H1 (cell line): Measurements from ENCODE around the gene FAM53B. TPM values are rescaled to one million over a fixed set of nuclear protein-coding genes. Genes with fewer than 3 reads are reported as not detected.

Experiments used
- CTCF ChIA-PET: fragments of 300-600 bp; sonication (Branson Sonifier 250); formaldehyde crosslinking; loops from one replicate; lab custom pipeline; 2021; ENCODE audit not compliant: partially characterized antibody; lab: Charles Lee
- POLR2A ChIA-PET: fragments of 300-600 bp; sonication (Branson Sonifier 250); formaldehyde crosslinking; loops from one replicate; lab custom pipeline; 2021; ENCODE audit warnings: inconsistent platforms; ENCODE audit not compliant: partially characterized antibody; lab: Charles Lee
- DNase-seq, 2 experiments: peaks; one replicate each; pipeline versions ENCODE4 v3.0.0 to v3.0.0-alpha.2; 2010 to 2022; ENCODE audit warnings: low spot score in 2 of 2, low read depth in 1 of 2, mixed read lengths in 1 of 2
- FAIRE-seq: peaks from 2 replicates; lab custom pipeline; 2011; peaks lifted over from hg19 to GRCh38; lab: Jason Lieb, UNC
- H2AFZ ChIP-seq: 2 replicates; pipeline ENCODE4 v1.8.1; 2012; ENCODE audit warnings: low read length, inconsistent platforms
- H2AK5ac ChIP-seq: 2 replicates; pipeline ENCODE4 v1.6.1; 2013; ENCODE audit warnings: low read depth, low read length
- H2BK120ac ChIP-seq: replicated peaks from 2 replicates; pipeline ENCODE3; 2013; ENCODE audit warnings: low read depth, low read length, inconsistent platforms
- H2BK12ac ChIP-seq: 2 replicates; pipeline ENCODE4 v1.6.1; 2013; ENCODE audit warnings: low read depth, low read length
- H2BK15ac ChIP-seq: 2 replicates; pipeline ENCODE4 v1.6.1; 2013; ENCODE audit warnings: low read length
- H2BK20ac ChIP-seq: 2 replicates; pipeline ENCODE4 v1.6.1; 2013; ENCODE audit warnings: low read length
- H2BK5ac ChIP-seq: 2 replicates; pipeline ENCODE4 v1.6.1; 2013; ENCODE audit warnings: low read depth, low read length
- H3K14ac ChIP-seq: 2 replicates; pipeline ENCODE4 v1.6.1; 2013; ENCODE audit warnings: inconsistent platforms; ENCODE audit not compliant: insufficient read length
- H3K18ac ChIP-seq: 2 replicates; pipeline ENCODE4 v1.6.1; 2013; ENCODE audit warnings: low read length; ENCODE audit errors: extremely low read depth
- H3K23ac ChIP-seq: 2 replicates; pipeline ENCODE4 v1.6.1; 2013; ENCODE audit warnings: inconsistent platforms; ENCODE audit not compliant: insufficient read length
- H3K23me2 ChIP-seq: 2 replicates; pipeline ENCODE4 v1.6.1; 2013; ENCODE audit warnings: low read depth, low read length
- H3K27ac ChIP-seq: 2 replicates; pipeline ENCODE4 v1.6.1; 2011; ENCODE audit warnings: low read depth, low read length, inconsistent platforms
- H3K27me3 ChIP-seq, 4 experiments: replicated peaks in 1 of 4; 1 replicate in 1 of 4; 2 replicates in 3 of 4; pipeline versions ENCODE4 v1.6.1 to v1.8.1; 2011 to 2013; ENCODE audit warnings: low read length in 3 of 4, mild to moderate bottlenecking in 3 of 4, inconsistent platforms in 2 of 4, mixed read lengths in 2 of 4, moderate library complexity in 1 of 4; ENCODE audit not compliant: control insufficient read depth in 3 of 4, insufficient read depth in 3 of 4; ENCODE audit errors: extremely low read depth in 1 of 4
- H3K36me3 ChIP-seq, 4 experiments: 2 replicates each; pipeline versions ENCODE4 v1.6.1 to v1.8.1; 2011 to 2013; ENCODE audit warnings: mild to moderate bottlenecking in 4 of 4, low read length in 3 of 4, moderate library complexity in 2 of 4, control low read depth in 1 of 4, inconsistent platforms in 1 of 4; ENCODE audit not compliant: insufficient read depth in 4 of 4, control insufficient read depth in 2 of 4
- H3K4ac ChIP-seq: replicated peaks from 2 replicates; pipeline ENCODE3; 2013; ENCODE audit warnings: low read length, low read depth, mixed read lengths, inconsistent platforms; ENCODE audit not compliant: insufficient read length
- H3K4me1 ChIP-seq, 4 experiments: replicated peaks in 1 of 4; 1 replicate in 1 of 4; 2 replicates in 3 of 4; pipeline versions ENCODE4 v1.6.1 to v1.8.1; 2011 to 2013; ENCODE audit warnings: low read length in 3 of 4, inconsistent platforms in 2 of 4, mixed read lengths in 1 of 4; ENCODE audit not compliant: insufficient read depth in 4 of 4, control insufficient read depth in 3 of 4
- H3K4me2 ChIP-seq, 2 experiments: 2 replicates each; pipeline versions ENCODE4 v1.6.1 to v1.8.1; 2011 to 2013; ENCODE audit warnings: low read depth in 2 of 2, low read length in 2 of 2, control low read depth in 1 of 2, inconsistent platforms in 1 of 2, mild to moderate bottlenecking in 1 of 2; ENCODE audit not compliant: insufficient read depth in 1 of 2
- H3K4me3 ChIP-seq, 4 experiments: fragments of 200-600, 300-600 bp in 1 of 4; sonication (generic), shearing (Covaris generic), sonication (Bioruptor Twin) in 1 of 4; 2 replicates each; pipeline versions ENCODE4 v1.5.1 to v1.8.1; 2011 to 2016; ENCODE audit warnings: low read length in 4 of 4, low read depth in 3 of 4, control low read depth in 2 of 4, inconsistent platforms in 2 of 4, mild to moderate bottlenecking in 2 of 4, mixed read lengths in 1 of 4, moderate library complexity in 1 of 4; ENCODE audit not compliant: insufficient read depth in 2 of 4; ENCODE audit errors: extremely low read depth in 1 of 4
- H3K56ac ChIP-seq: replicated peaks from 2 replicates; pipeline ENCODE3; 2013; ENCODE audit warnings: low read depth, mild to moderate bottlenecking, mixed read lengths, low read length, inconsistent platforms; ENCODE audit not compliant: insufficient read length
- H3K79me1 ChIP-seq: 2 replicates; pipeline ENCODE4 v1.6.1; 2013; ENCODE audit warnings: low read depth, low read length, control low read depth
- H3K79me2 ChIP-seq, 2 experiments: 2 replicates each; pipeline versions ENCODE4 v1.6.1 to v1.8.1; 2012 to 2013; ENCODE audit warnings: low read length in 2 of 2, mild to moderate bottlenecking in 2 of 2, inconsistent platforms in 1 of 2; ENCODE audit not compliant: insufficient read depth in 2 of 2, control insufficient read depth in 1 of 2
- H3K9ac ChIP-seq, 4 experiments: replicated peaks in 1 of 4; 1 replicate in 1 of 4; 2 replicates in 3 of 4; pipeline versions ENCODE4 v1.6.1 to v1.8.1; 2011 to 2013; ENCODE audit warnings: low read depth in 3 of 4, low read length in 3 of 4, control low read depth in 2 of 4, mild to moderate bottlenecking in 2 of 4, moderate library complexity in 2 of 4, inconsistent platforms in 1 of 4; ENCODE audit errors: extremely low read depth in 1 of 4
- H3K9me3 ChIP-seq, 2 experiments: 2 replicates each; pipeline versions ENCODE4 v1.6.1 to v1.8.1; 2012 to 2013; ENCODE audit warnings: mild to moderate bottlenecking in 2 of 2, moderate library complexity in 2 of 2, control low read depth in 1 of 2, inconsistent platforms in 1 of 2, low read depth in 1 of 2, low read length in 1 of 2, mixed read lengths in 1 of 2; ENCODE audit not compliant: insufficient read depth in 2 of 2
- H4K20me1 ChIP-seq, 2 experiments: replicated peaks in 1 of 2; 2 replicates each; pipeline versions ENCODE3 to v1.8.1; 2011 to 2013; ENCODE audit warnings: inconsistent platforms in 2 of 2, low read length in 2 of 2, mild to moderate bottlenecking in 1 of 2; ENCODE audit not compliant: insufficient read depth in 2 of 2, control insufficient read depth in 1 of 2
- H4K5ac ChIP-seq: 2 replicates; pipeline ENCODE4 v1.6.1; 2013; ENCODE audit warnings: low read length, low read depth, mixed read lengths, inconsistent platforms; ENCODE audit not compliant: insufficient read length
- H4K8ac ChIP-seq: 2 replicates; pipeline ENCODE4 v1.8.0; 2013; ENCODE audit warnings: mild to moderate bottlenecking, moderate library complexity, low read length, inconsistent platforms; ENCODE audit not compliant: insufficient read depth; ENCODE audit errors: extremely low read depth
- H4K91ac ChIP-seq: replicated peaks from 2 replicates; pipeline ENCODE3; 2013; ENCODE audit warnings: low read length, mixed read lengths, inconsistent platforms; ENCODE audit not compliant: insufficient read length
- BCL11A ChIP-seq, 2 experiments: IDR thresholded peaks; one replicate each; pipeline ENCODE4 v1.6.1; 2011; ENCODE audit warnings: low read depth in 2 of 2, low read length in 2 of 2, mild to moderate bottlenecking in 2 of 2
- BRCA1 ChIP-seq: IDR thresholded peaks from 2 replicates; pipeline ENCODE4 v1.6.1; 2012; ENCODE audit warnings: low read depth, low read length, improper control_type of control experiment
- CBX8 ChIP-seq: fragments of 300-800, 300-1000 bp; sonication (generic); IDR thresholded peaks from 2 replicates; pipeline ENCODE4 v1.7.1; 2016; ENCODE audit warnings: low read depth, low read length, borderline replicate concordance
- CHD2 ChIP-seq: IDR thresholded peaks from 2 replicates; pipeline ENCODE4 v1.6.1; 2012; ENCODE audit warnings: low read length, improper control_type of control experiment
- EZH2 ChIP-seq: fragments of 200-600 bp; sonication (generic); IDR thresholded peaks from 2 replicates; pipeline ENCODE4 v1.7.1; 2012; ENCODE audit warnings: low read depth, mild to moderate bottlenecking, moderate library complexity, low read length, inconsistent platforms; ENCODE audit not compliant: severe bottlenecking
- HDAC2 ChIP-seq, 2 experiments: fragments of 300-600 bp in 1 of 2; sonication (generic) in 1 of 2; IDR thresholded peaks; 2 replicates each; pipeline ENCODE4 v1.6.1; 2011 to 2012; ENCODE audit warnings: low read depth in 2 of 2, low read length in 2 of 2, mild to moderate bottlenecking in 2 of 2, moderate library complexity in 2 of 2, borderline replicate concordance in 1 of 2, inconsistent platforms in 1 of 2
- KDM4A ChIP-seq: IDR thresholded peaks from one replicate; pipeline ENCODE4 v1.7.1; 2012; ENCODE audit warnings: low read depth, mild to moderate bottlenecking, moderate library complexity, low read length, inconsistent platforms; ENCODE audit not compliant: severe bottlenecking
- POU5F1 ChIP-seq: IDR thresholded peaks from 2 replicates; pipeline ENCODE4 v1.6.1; 2011; ENCODE audit warnings: low read depth, mild to moderate bottlenecking, low read length, moderate library complexity
- SAP30 ChIP-seq: fragments of 300-600 bp; sonication (generic); IDR thresholded peaks from 2 replicates; pipeline ENCODE4 v1.7.1; 2012; ENCODE audit warnings: low read length, moderate library complexity, mild to moderate bottlenecking, inconsistent platforms; ENCODE audit not compliant: insufficient read depth, insufficient replicate concordance
- SIX5 ChIP-seq: IDR thresholded peaks from 2 replicates; pipeline ENCODE4 v1.6.1; 2011; ENCODE audit warnings: mild to moderate bottlenecking, low read depth, low read length
- SUZ12 ChIP-seq: fragments of 200-600 bp; sonication (generic); IDR thresholded peaks from 2 replicates; pipeline ENCODE4 v1.6.1; 2012; ENCODE audit warnings: mild to moderate bottlenecking, inconsistent platforms, low read length, moderate library complexity, mixed read lengths
- TAF1 ChIP-seq: IDR thresholded peaks from 2 replicates; pipeline ENCODE4 v1.6.1; 2011; ENCODE audit warnings: mild to moderate bottlenecking, low read depth, low read length
- TCF12 ChIP-seq: IDR thresholded peaks from 2 replicates; pipeline ENCODE4 v1.6.1; 2011; ENCODE audit warnings: low read depth, mild to moderate bottlenecking, low read length
- WGBS, 2 experiments: shearing (Covaris generic) in 1 of 2; methylation state at CpG; one replicate each; pipeline versions ENCODE4 v1.1.6 to v1.1.7; 2013 to 2015; ENCODE audit warnings: low lambda C conversion rate in 2 of 2, mixed read lengths in 2 of 2, inconsistent platforms in 1 of 2, low coverage in 1 of 2, missing lambda C conversion rate in 1 of 2; ENCODE audit not compliant: insufficient replicate concordance in 2 of 2, insufficient coverage in 1 of 2, insufficient read length in 1 of 2; ENCODE audit errors: extremely low coverage in 1 of 2, missing lambda C conversion rate in 1 of 2; 5-methylcytosine and 5-hydroxymethylcytosine counted together
- polyA plus RNA-seq, 7 experiments: library from polyadenylated mRNA; depleted of rRNA in 3 of 7; stranded (reverse) in 5 of 7; unstranded in 2 of 7; fragments of >200 nt in 5 of 7; fragments of 200-250 nt in 2 of 7; gene quantifications; 1 replicate in 5 of 7; 2 replicates in 1 of 7; 4 replicates in 1 of 7; pipeline versions ENCODE4 v1.2.1 to v1.2.3, GENCODE V29; 2011 to 2013; ENCODE audit warnings: missing spikeins in 2 of 7, mixed read lengths in 2 of 7
- total RNA-seq: library from RNA; stranded (reverse); fragmentation: NEBNext Ultra II Directional; extraction: Animal tissue kit (Norgen Biotek cat#: 25700); gene quantifications from 2 replicates; pipeline ENCODE4 v1.2.1, GENCODE V29; 2021

FAM53B gene
- total and polyA plus RNA-seq, 2 of the 8 experiments (the other 6 are each of a cell fraction or from before 2014, with no cell fraction given) = 5.3 to 14.4 TPM

DNA sequence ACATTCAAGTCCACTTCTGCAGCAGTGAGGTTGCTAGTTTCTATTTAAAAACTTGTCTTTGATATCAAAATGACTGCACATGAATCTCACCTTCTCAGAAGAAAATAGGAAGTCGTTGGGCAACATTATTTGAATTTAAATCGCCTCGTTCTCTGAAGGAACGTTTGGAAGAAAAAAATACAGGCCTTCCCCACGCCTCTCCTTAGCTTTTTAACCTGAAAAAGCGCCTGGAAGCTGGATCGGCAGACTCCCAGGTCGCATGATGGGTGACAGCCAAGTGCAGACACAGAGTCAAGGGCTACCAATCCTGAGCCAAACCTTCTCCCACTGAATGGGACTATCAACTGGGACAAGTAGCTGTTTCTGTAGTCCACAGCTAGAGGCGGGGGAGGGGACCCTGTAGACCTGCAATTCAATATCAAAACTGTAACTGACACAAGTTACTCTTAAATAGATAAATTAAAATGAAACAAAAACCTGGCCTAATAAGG, 2.2 kb downstream of the FAM53B start:
- Histone ChIP-seq H2AK5ac (no peak overlapping the region; the same call in 1 of the 2 replicates), H3K4ac (no peak overlapping the region), H3K14ac (no peak overlapping the region), H2BK20ac (no peak overlapping the region), H3K9ac (no peak overlapping the region), H3K4me1 (peaks cover 25 to 40% (median 26%) of the 10 kb centered on the region in 4 experiments), H4K5ac (no peak overlapping the region), H2AFZ (no peak overlapping the region), H3K56ac (no peak overlapping the region), H4K8ac (no peak overlapping the region), H2BK12ac (0 out of 2 replicates have a peak overlapping the region, but pooled peaks have one; percentile 35), H3K79me1 (peaks cover 9% of the 10 kb centered on the region; the same call in 1 of the 2 replicates), H3K23ac (no peak overlapping the region), H3K18ac (no peak overlapping the region), H2BK5ac (no peak overlapping the region), H3K9me3 (no peaks in the 10 kb centered on the region), H4K91ac (no peak overlapping the region), H2BK120ac (no peak overlapping the region), H2BK15ac (no peak overlapping the region), H3K4me2 (peak overlapping the region; percentile 90 to 91), H3K4me3 (peak overlapping the region in 3 of 4 experiments; percentile 65 to 78 (median 76); a peak in 4 of 8 replicates), H3K23me2 (peaks cover 14% of the 10 kb centered on the region), H3K27ac (no peak overlapping the region), H3K79me2 (peaks cover 0 to 9% of the 10 kb centered on the region in 2 experiments; a peak in 2 of 4 replicates), H3K36me3 (no peaks in the 10 kb centered on the region), H3K27me3 (peaks cover 1 to 21% (median 14%) of the 10 kb centered on the region in 4 experiments; a peak in 6 of 7 replicates), H4K20me1 (peaks cover 7 to 18% of the 10 kb centered on the region in 2 experiments)
- ChIA-PET POLR2A (interaction anchor here (0.9 to 2.8 kb wide), 4 partner anchors 15 to 120 kb away, joined by 3 to 11 read pairs (median 4); partner anchors contain the start of gene EEF1AKMT2), CTCF (interaction anchor here (0.7 to 5.3 kb wide), 53 partner anchors 10 to 354 kb away, joined by 3 to 86 read pairs (median 6); no protein-coding TSS in a partner anchor)
- DNase-seq = no peak
- WGBS, 2 experiments = 61% methylated on average over 9 of the region's 9 CpGs; no CpG with 5 or more reads in 1 of the 2 experiments
- no peak for FAIRE-seq
- no peak for TF ChIP-seq BRCA1
- TF ChIP-seq HDAC2 (IDR thresholded peaks at IDR 0.05; ENCODE audit: borderline replicate concordance in 1 of 2, low read depth in 2 of 2, low read length in 2 of 2) = no peak
- no peak for TF ChIP-seq BCL11A (IDR thresholded peaks at IDR 0.05; ENCODE audit: low read depth in 2 of 2, low read length in 2 of 2)
- no peak for TF ChIP-seq TAF1
- no peak for TF ChIP-seq EZH2
- no peak for TF ChIP-seq KDM4A
- TF ChIP-seq POU5F1 = no peak
- TF ChIP-seq CBX8 = no peak
- TF ChIP-seq SAP30 = no peak
- no peak for TF ChIP-seq TCF12
- TF ChIP-seq SUZ12 = no peak
- no peak for TF ChIP-seq SIX5
- TF ChIP-seq CHD2 = no peak
